ENCODE measurements around the gene HAUS8. TPM values are rescaled to one million over a fixed set of nuclear protein-coding genes. Genes with fewer than 3 reads are reported as not detected.
"Not testable (repeated sequence)": the region's sequence is repeated elsewhere in the genome, so short reads cannot be mapped to it uniquely, and the experiment has no call there.

HAUS8 gene
- total RNA-seq, 2 experiments from 2014 or later: 32.6 to 41.7 TPM

GRCh38 chr19:17111766-17112165 lies 36.5 kb upstream of the HAUS8 start:
- POLR2A ChIA-PET: no interaction called here
- no peak overlapping the region for H3K27ac Mint-ChIP-seq
- CTCF ChIA-PET: no interaction called here

DNA sequence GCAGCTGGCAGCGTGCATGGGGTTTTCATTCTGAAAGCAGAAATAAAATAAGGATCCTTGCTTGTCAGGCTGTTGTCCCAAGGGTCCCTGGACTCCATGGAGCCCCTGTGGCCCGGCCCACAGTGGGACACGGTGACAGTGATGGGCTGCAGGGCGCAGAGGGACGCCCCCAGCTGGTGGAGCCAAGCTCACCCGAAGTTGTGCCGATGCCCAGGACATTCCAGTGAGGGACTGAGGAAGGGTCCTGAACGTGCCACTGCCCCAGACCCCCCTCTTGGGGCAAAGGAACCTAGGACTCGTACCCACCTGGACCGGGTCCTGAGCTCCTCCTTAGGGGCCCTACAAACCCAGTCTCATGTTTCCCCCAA lies 35.3 kb upstream of the HAUS8 start:
- CTCF ChIA-PET: no interaction called here
- Mint-ChIP-seq H3K27me3 (no peaks in the 10 kb centered on the region), H3K9me3 (ENCODE audit: low read depth) (no peaks in the 10 kb centered on the region), H3K4me1 (peaks cover 17% of the 10 kb centered on the region), H3K27ac (no peak overlapping the region), H3K4me3 (no peak overlapping the region), H3K36me3 (ENCODE audit: low read depth) (peaks cover 22% of the 10 kb centered on the region)
- intact Hi-C loops (cut with DNase I, micrococcal nuclease): no loop called here
- POLR2A ChIA-PET: no interaction called here
- no peak for ATAC-seq
- DNase-seq: no peak

More at GRCh38 chr19:17111766-17112165, 36.5 kb upstream of the HAUS8 start:
- no peaks in the 10 kb centered on the region for H3K27me3 Mint-ChIP-seq
- no peak overlapping the region for H3K4me3 Mint-ChIP-seq
- H3K4me1 Mint-ChIP-seq: peaks cover 17% of the 10 kb centered on the region
- ATAC-seq (no peak), DNase-seq (no peak)
- H3K9me3 Mint-ChIP-seq (ENCODE audit: low read depth): no peaks in the 10 kb centered on the region
- H3K36me3 Mint-ChIP-seq (ENCODE audit: low read depth): peaks cover 18% of the 10 kb centered on the region
- intact Hi-C loops (cut with DNase I, micrococcal nuclease): no loop called here

- H3K27me3 Mint-ChIP-seq: no peaks in the 10 kb centered on the region
- H3K27ac Mint-ChIP-seq: no peak overlapping the region
- ChIA-PET CTCF (no interaction called here), POLR2A (no interaction called here)
- intact Hi-C loops (cut with DNase I, micrococcal nuclease): no loop called here
- H3K4me3 Mint-ChIP-seq: no peak overlapping the region
- H3K36me3 Mint-ChIP-seq (ENCODE audit: low read depth): peaks cover 22% of the 10 kb centered on the region
- H3K4me1 Mint-ChIP-seq: peaks cover 17% of the 10 kb centered on the region
- DNase-seq: peak; percentile 47
- no peaks in the 10 kb centered on the region for H3K9me3 Mint-ChIP-seq (ENCODE audit: low read depth)
- ATAC-seq: peak; percentile 44
Measured at GRCh38 chr19:17109962-17110598, 34.8 kb upstream of the HAUS8 start.

DNA sequence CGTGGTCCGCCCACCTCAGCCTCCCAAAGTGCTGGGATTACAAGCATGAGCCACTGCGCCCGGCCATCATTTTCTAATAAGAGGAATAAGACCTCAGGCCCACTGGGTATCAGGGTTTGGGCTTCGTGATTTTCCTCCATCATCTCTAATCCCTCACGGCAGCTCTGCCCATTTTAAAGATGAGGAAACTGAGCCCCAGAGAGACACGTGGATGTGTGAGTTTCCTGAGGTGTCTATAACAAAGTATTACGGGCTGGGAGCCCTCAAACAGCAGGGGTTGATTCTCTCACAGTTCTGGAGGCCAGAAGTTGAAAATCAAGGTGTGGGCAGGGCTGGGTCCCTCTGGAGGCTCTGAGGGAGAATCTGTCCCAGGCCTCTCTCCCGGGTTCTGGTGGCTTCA lies 34.0 kb upstream of the HAUS8 start:
- no peak for ATAC-seq

DNA sequence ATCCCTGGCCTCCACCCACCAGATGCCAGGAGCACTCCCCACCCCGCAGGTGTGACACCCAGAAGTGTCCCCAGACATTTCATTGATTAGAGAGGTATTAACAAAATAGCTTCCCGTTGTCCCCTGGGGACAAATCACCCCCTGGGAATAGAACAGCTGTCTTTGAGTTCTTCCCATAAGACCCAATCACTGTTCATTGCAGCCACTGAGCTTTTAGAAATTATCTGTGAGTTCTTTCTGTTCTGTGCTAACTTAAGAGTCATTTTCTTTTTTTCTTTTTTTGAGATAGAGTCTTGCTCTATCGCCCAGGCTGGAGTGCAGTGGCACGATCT lies 33.2 kb upstream of the HAUS8 start:
- H3K36me3 Mint-ChIP-seq (ENCODE audit: low read depth): peaks cover 23% of the 10 kb centered on the region
- POLR2A ChIA-PET: no interaction called here

More for the DNA sequence above, 34.0 kb upstream of the HAUS8 start:
- ChIA-PET CTCF (interaction anchor here (0.7 kb wide), 1 partner anchor 19 kb away, joined by 3 read pairs; no protein-coding TSS in a partner anchor), POLR2A (no interaction called here)
- no peaks in the 10 kb centered on the region for H3K27me3 Mint-ChIP-seq
- no peak overlapping the region for H3K4me3 Mint-ChIP-seq
- peaks cover 22% of the 10 kb centered on the region for H3K36me3 Mint-ChIP-seq (ENCODE audit: low read depth)
- intact Hi-C loops (cut with DNase I, micrococcal nuclease): no loop called here
- no peak overlapping the region for H3K27ac Mint-ChIP-seq
- DNase-seq: no peak
- H3K4me1 Mint-ChIP-seq: peaks cover 17% of the 10 kb centered on the region
- H3K9me3 Mint-ChIP-seq (ENCODE audit: low read depth): no peaks in the 10 kb centered on the region

DNA sequence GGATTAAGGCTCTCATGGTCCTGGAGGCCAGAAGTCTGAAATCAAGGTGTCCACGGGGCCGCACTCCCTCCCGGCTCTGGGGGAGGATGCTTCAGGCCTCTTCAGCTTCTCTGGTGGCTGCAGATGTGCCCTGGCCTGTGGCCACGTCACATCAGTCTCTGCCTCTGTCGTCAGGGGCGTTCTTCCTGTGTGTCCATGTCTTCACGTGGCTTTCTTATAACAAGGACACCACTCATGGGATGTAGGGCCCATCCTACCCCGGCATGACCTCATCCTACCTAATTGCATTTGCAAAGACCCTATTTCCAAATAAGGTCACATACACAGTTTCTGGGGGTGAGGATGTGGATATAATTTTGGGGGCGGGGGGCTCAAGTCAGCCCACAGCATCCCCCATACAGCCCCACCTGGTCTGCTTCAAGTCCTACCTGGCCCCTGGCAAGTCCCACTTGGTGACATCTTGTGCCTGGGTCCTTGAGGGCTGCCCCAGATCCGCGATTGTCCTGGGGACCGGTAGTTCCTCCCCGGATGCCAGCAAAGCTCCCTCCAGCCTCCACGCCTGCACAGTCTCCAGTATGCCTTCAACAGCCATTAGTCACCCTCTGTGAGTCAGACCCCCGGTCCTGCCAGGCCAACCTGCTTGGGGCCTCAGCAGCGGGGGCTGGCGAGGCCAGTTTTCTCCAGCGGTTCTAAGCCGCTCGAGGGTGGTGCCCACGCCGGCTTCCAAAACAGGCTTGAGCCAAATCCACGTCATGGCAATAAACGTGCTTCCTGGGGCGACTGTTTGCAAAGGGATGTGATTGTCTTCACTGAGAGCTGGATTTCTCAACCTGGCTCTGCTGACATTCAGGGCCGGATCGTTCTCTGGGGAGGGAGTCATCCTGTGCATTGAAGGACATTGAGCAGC lies 32.5 kb upstream of the HAUS8 start:
- no peaks in the 10 kb centered on the region for H3K27me3 Mint-ChIP-seq
- no peak overlapping the region for H3K4me3 Mint-ChIP-seq
- CTCF ChIA-PET: no interaction called here
- POLR2A ChIA-PET: no interaction called here
- ATAC-seq (peak; percentile 54), DNase-seq (peak; percentile 27)
- peaks cover 22% of the 10 kb centered on the region for H3K4me1 Mint-ChIP-seq
- H3K9me3 Mint-ChIP-seq (ENCODE audit: low read depth): no peaks in the 10 kb centered on the region
- H3K36me3 Mint-ChIP-seq (ENCODE audit: low read depth): peaks cover 30% of the 10 kb centered on the region
- intact Hi-C loops (cut with DNase I, micrococcal nuclease): no loop called here
- H3K27ac Mint-ChIP-seq: no peak overlapping the region

More for the DNA sequence above, 33.2 kb upstream of the HAUS8 start:
- no peaks in the 10 kb centered on the region for H3K9me3 Mint-ChIP-seq (ENCODE audit: low read depth)
- ATAC-seq (no peak), DNase-seq (no peak)
- H3K27me3 Mint-ChIP-seq: no peaks in the 10 kb centered on the region
- intact Hi-C loops (cut with DNase I, micrococcal nuclease): no loop called here
- no peak overlapping the region for H3K27ac Mint-ChIP-seq
- H3K4me3 Mint-ChIP-seq: no peak overlapping the region
- H3K4me1 Mint-ChIP-seq: peaks cover 19% of the 10 kb centered on the region
- CTCF ChIA-PET: no interaction called here

DNA sequence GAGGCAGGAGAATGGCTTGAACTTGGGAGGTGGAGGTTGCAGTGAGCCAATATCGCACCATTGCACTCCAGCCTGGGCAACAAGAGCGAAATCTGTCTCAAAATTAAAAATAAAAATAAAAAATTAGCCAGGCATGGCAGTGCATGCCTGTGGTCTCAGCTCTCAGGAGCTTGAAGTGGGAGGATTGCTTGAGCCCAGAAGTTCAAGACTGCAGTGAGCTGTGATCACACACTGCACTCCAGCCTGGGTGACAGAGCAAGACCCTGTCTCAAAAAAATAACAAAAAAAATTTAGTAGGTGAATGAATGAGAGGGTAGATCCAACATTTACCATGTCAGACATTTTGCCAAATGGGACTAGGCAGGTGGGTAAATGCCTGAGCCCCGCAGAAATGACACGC lies 31.7 kb upstream of the HAUS8 start:
- H3K9me3 Mint-ChIP-seq (ENCODE audit: low read depth); ATAC-seq; H3K27ac Mint-ChIP-seq; intact Hi-C loops (cut with DNase I, micrococcal nuclease); H3K4me3 Mint-ChIP-seq; CTCF ChIA-PET; H3K27me3 Mint-ChIP-seq; DNase-seq: not testable (repeated sequence)
- H3K36me3 Mint-ChIP-seq (ENCODE audit: low read depth): peaks cover 37% of the 10 kb centered on the region
- POLR2A ChIA-PET: interaction anchor here (0.6 kb wide), 1 partner anchor 67 kb away, joined by 3 read pairs; no protein-coding TSS in a partner anchor
- H3K4me1 Mint-ChIP-seq: peaks cover 23% of the 10 kb centered on the region

DNA sequence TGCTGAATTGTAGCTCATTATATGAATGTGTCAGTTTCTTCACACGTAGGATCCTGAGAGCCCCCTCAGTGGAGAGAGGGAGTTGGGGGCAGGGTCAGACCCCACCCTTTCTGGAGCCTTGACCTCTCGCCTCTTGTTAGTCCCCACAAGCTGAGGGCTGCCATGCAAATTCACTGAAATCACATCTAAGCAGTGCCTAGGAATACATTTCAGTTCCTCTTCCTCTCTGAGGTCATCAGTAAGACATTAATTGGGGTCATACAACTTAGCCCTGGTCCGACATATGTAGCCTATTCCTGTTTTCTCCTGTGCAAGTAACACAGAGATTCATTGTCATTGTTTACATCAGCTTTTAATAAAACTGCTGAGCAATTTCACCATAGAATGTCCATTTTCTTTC lies 30.3 kb upstream of the HAUS8 start:
- H3K9me3 Mint-ChIP-seq (ENCODE audit: low read depth): no peaks in the 10 kb centered on the region
- ChIA-PET POLR2A (no interaction called here), CTCF (no interaction called here)
- intact Hi-C loops (cut with DNase I, micrococcal nuclease): no loop called here
- no peaks in the 10 kb centered on the region for H3K27me3 Mint-ChIP-seq
- H3K4me3 Mint-ChIP-seq: no peak overlapping the region
- H3K36me3 Mint-ChIP-seq (ENCODE audit: low read depth): peaks cover 35% of the 10 kb centered on the region
- DNase-seq (no peak), ATAC-seq (no peak)
- no peak overlapping the region for H3K27ac Mint-ChIP-seq
- H3K4me1 Mint-ChIP-seq: peaks cover 23% of the 10 kb centered on the region

- intact Hi-C loops (cut with DNase I, micrococcal nuclease): no loop called here
- ChIA-PET CTCF (no interaction called here), POLR2A (no interaction called here)
- DNase-seq (no peak), ATAC-seq (no peak)
- Mint-ChIP-seq H3K4me1 (peaks cover 16% of the 10 kb centered on the region), H3K27me3 (no peaks in the 10 kb centered on the region), H3K36me3 (ENCODE audit: low read depth) (peaks cover 35% of the 10 kb centered on the region), H3K27ac (no peak overlapping the region), H3K4me3 (no peak overlapping the region), H3K9me3 (ENCODE audit: low read depth) (no peaks in the 10 kb centered on the region)
Measured at GRCh38 chr19:17104679-17105078, 29.4 kb upstream of the HAUS8 start.

- CTCF ChIA-PET: interaction anchor here (0.7 kb wide), 1 partner anchor 11 kb away, joined by 3 read pairs; no protein-coding TSS in a partner anchor
- H3K9me3 Mint-ChIP-seq (ENCODE audit: low read depth): no peaks in the 10 kb centered on the region
- H3K27ac Mint-ChIP-seq: no peak overlapping the region
- no peaks in the 10 kb centered on the region for H3K27me3 Mint-ChIP-seq
- H3K36me3 Mint-ChIP-seq (ENCODE audit: low read depth): peaks cover 38% of the 10 kb centered on the region
- DNase-seq: peak; percentile 44
- intact Hi-C loops (cut with DNase I, micrococcal nuclease): no loop called here
- H3K4me1 Mint-ChIP-seq: peaks cover 14% of the 10 kb centered on the region
- no peak for ATAC-seq
- H3K4me3 Mint-ChIP-seq: no peak overlapping the region
- POLR2A ChIA-PET: no interaction called here
Measured at GRCh38 chr19:17103177-17103576, 27.9 kb upstream of the HAUS8 start.

- Mint-ChIP-seq H3K27ac (no peak overlapping the region), H3K36me3 (ENCODE audit: low read depth) (peaks cover 36% of the 10 kb centered on the region), H3K4me3 (no peak overlapping the region), H3K4me1 (peaks cover 12% of the 10 kb centered on the region), H3K9me3 (ENCODE audit: low read depth) (no peaks in the 10 kb centered on the region), H3K27me3 (no peaks in the 10 kb centered on the region)
- ChIA-PET POLR2A (no interaction called here), CTCF (interaction anchor here (0.6 to 1.5 kb wide), 3 partner anchors 9 to 229 kb away, joined by 3 read pairs; no protein-coding TSS in a partner anchor)
- DNase-seq (no peak), ATAC-seq (no peak)
- intact Hi-C loops (cut with DNase I, micrococcal nuclease): no loop called here
Measured at GRCh38 chr19:17101686-17102628, 26.7 kb upstream of the HAUS8 start.
